Loucy (cell line): Measurements from ENCODE around the gene BPIFB4.

Source experiments
- EZH2phosphoT487 ChIP-seq: fragments of 200-600 bp; IDR thresholded peaks from 2 replicates; pipeline ENCODE4 v1.6.1; 2018; ENCODE audit warnings: antibody characterized with exemption, mild to moderate bottlenecking, moderate library complexity, borderline replicate concordance
- TF ChIP-seq, protein P1 (sequence below): fragments of 200-600 bp; sonication (generic); conservative IDR thresholded peaks from 2 replicates; pipeline ENCODE4 v1.5.1; 2014; ENCODE audit warnings: mild to moderate bottlenecking, antibody characterized with exemption, low read length

DNA sequence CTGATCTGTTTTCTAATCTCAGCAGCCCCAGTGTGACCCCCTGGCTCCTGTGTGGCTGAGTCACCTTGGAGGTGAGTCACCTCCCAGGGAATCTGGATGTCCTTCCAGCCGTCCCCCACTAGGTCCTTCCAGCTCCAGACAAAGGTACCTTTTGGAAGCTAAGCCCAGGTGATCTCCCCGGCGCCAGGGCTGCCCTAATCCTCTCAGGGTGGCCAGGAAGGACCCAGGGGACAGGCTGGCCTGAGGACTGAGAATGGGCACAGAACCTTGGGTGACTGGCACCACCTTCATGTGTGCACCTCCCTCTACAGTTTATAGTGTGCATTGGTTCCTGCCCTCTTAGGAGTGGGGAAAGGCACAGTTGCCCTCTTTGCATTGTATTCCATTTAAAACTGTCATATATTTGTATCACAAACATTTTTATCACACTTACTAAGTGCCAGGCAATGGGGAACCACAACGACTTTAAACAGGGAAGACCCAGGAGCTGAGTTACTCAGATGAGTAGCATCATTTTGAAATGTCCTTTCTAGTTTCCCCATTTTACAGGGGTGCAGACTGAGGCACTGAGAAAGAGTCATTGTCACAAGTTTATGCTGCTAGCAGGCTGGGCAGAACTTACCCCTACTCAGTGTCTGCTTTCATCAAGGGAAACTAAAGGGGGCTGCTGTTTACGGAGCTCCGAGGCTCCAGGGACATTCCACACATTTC is 2.6 kb upstream of the BPIFB4 start:
- TF ChIP-seq, protein P1, sequence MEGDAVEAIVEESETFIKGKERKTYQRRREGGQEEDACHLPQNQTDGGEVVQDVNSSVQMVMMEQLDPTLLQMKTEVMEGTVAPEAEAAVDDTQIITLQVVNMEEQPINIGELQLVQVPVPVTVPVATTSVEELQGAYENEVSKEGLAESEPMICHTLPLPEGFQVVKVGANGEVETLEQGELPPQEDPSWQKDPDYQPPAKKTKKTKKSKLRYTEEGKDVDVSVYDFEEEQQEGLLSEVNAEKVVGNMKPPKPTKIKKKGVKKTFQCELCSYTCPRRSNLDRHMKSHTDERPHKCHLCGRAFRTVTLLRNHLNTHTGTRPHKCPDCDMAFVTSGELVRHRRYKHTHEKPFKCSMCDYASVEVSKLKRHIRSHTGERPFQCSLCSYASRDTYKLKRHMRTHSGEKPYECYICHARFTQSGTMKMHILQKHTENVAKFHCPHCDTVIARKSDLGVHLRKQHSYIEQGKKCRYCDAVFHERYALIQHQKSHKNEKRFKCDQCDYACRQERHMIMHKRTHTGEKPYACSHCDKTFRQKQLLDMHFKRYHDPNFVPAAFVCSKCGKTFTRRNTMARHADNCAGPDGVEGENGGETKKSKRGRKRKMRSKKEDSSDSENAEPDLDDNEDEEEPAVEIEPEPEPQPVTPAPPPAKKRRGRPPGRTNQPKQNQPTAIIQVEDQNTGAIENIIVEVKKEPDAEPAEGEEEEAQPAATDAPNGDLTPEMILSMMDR, result peak; percentile 82
- TF ChIP-seq EZH2phosphoT487, result no peak
